HEK293T (cell line): ENCODE measurements around the gene NHP2.

ENCODE experiments used
- ARNT ChIP-seq: fragments of 450-650 bp; IDR thresholded peaks from 2 replicates; pipeline ENCODE4 v1.6.1; 2017; ENCODE audit warnings: mild to moderate bottlenecking
- BHLHE40 ChIP-seq: fragments of 450-650 bp; IDR thresholded peaks from 2 replicates; pipeline ENCODE4 v1.6.1; 2016; ENCODE audit warnings: mild to moderate bottlenecking, moderate library complexity, borderline replicate concordance
- ELF4 ChIP-seq: fragments of 450-650 bp; IDR thresholded peaks from 2 replicates; pipeline ENCODE4 v1.6.1; 2017; ENCODE audit warnings: antibody characterized with exemption
- FOXA1 ChIP-seq: fragments of 450-650 bp; IDR thresholded peaks from 2 replicates; pipeline ENCODE4 v1.6.1; 2016; ENCODE audit warnings: mild to moderate bottlenecking
- FOXK2 ChIP-seq: fragments of 450-650 bp; IDR thresholded peaks from 2 replicates; pipeline ENCODE4 v1.6.1; 2016; ENCODE audit warnings: mild to moderate bottlenecking
- FOXM1 ChIP-seq: fragments of 450-650 bp; IDR thresholded peaks from 2 replicates; pipeline ENCODE4 v1.6.1; 2017; ENCODE audit warnings: mild to moderate bottlenecking, borderline replicate concordance
- HDGF ChIP-seq: fragments of 450-650 bp; IDR thresholded peaks from 2 replicates; pipeline ENCODE4 v1.6.1; 2017; ENCODE audit warnings: antibody characterized with exemption, borderline replicate concordance
- L3MBTL2 ChIP-seq: fragments of 450-650 bp; conservative IDR thresholded peaks from 2 replicates; pipeline ENCODE4 v1.6.1; 2016; ENCODE audit warnings: mild to moderate bottlenecking
- LEF1 ChIP-seq: fragments of 450-650 bp; IDR thresholded peaks from 2 replicates; pipeline ENCODE4 v1.6.1; 2017; ENCODE audit warnings: mild to moderate bottlenecking, borderline replicate concordance
- NFRKB ChIP-seq: fragments of 450-650 bp; IDR thresholded peaks from 2 replicates; pipeline ENCODE4 v1.6.1; 2016; ENCODE audit warnings: mild to moderate bottlenecking, moderate library complexity
- SP1 ChIP-seq: fragments of 450-650 bp; IDR thresholded peaks from 2 replicates; pipeline ENCODE4 v1.6.1; 2017
- SUZ12 ChIP-seq: fragments of 450-650 bp; IDR thresholded peaks from 2 replicates; pipeline ENCODE4 v1.6.1; 2016; ENCODE audit warnings: mild to moderate bottlenecking
- ZNF384 ChIP-seq: fragments of 450-650 bp; IDR thresholded peaks from 2 replicates; pipeline ENCODE4 v1.6.1; 2016

GRCh38 chr5:178108966-178109365, 44.7 kb downstream of the NHP2 start:
- TF ChIP-seq SP1: no peak
- no peak for TF ChIP-seq L3MBTL2
- TF ChIP-seq HDGF: no peak
- TF ChIP-seq SUZ12: no peak
- no peak for TF ChIP-seq FOXA1
- TF ChIP-seq ZNF384: no peak
- no peak for TF ChIP-seq BHLHE40
- no peak for TF ChIP-seq FOXM1
- no peak for TF ChIP-seq FOXK2
- no peak for TF ChIP-seq LEF1
- no peak for TF ChIP-seq NFRKB
- no peak for TF ChIP-seq ARNT
- TF ChIP-seq ELF4: no peak
